ENCODE measurements around the gene TOMM40.
A peak's percentile ranks its signal among the peaks of the same experiment; 100 is the strongest.
"Not testable (repeated sequence)": the region's sequence is repeated elsewhere in the genome, so short reads cannot be mapped to it uniquely, and the experiment has no call there.

Gene TOMM40

GRCh38 chr19:44894946-44895345, 3.9 kb downstream of the TOMM40 start:
- DNase-seq (ENCODE audit: low read depth in 2 of 2, low spot score in 1 of 2), result no peak

GRCh38 chr19:44897835-44898234, 6.8 kb downstream of the TOMM40 start:
- no peak for DNase-seq (ENCODE audit: low read depth in 2 of 2, low spot score in 1 of 2)

- no peak for DNase-seq (ENCODE audit: low read depth in 2 of 2, low spot score in 1 of 2)
Measured at GRCh38 chr19:44900328-44901244, 9.5 kb downstream of the TOMM40 start.

GRCh38 chr19:44903216-44903601, 12.2 kb downstream of the TOMM40 start:
- no peak for DNase-seq (ENCODE audit: low read depth in 2 of 2, low spot score in 1 of 2)

- peak; percentile 46 to 50 for DNase-seq (ENCODE audit: low read depth in 2 of 2, low spot score in 1 of 2)
Measured at GRCh38 chr19:44903602-44904425, 12.8 kb downstream of the TOMM40 start.

- DNase-seq (ENCODE audit: low read depth in 2 of 2, low spot score in 1 of 2), result no peak
Measured at GRCh38 chr19:44904426-44904994, 13.5 kb downstream of the TOMM40 start.

- DNase-seq (ENCODE audit: low read depth in 2 of 2, low spot score in 1 of 2), result no peak
Measured at GRCh38 chr19:44905437-44906160, 14.5 kb downstream of the TOMM40 start, which contains the start of gene APOE. Gene APOE (plus strand): TSS chr19:44905796. CDS start chr19:44906625, 829 bp downstream.

GRCh38 chr19:44907613-44908012, 16.6 kb downstream of the TOMM40 start:
- no peak for DNase-seq (ENCODE audit: low read depth in 2 of 2, low spot score in 1 of 2)

- no peak for DNase-seq (ENCODE audit: low read depth in 2 of 2, low spot score in 1 of 2)
Measured at GRCh38 chr19:44908074-44908835, 17.2 kb downstream of the TOMM40 start.

GRCh38 chr19:44908836-44909261, 17.8 kb downstream of the TOMM40 start:
- no peak for DNase-seq (ENCODE audit: low read depth in 2 of 2, low spot score in 1 of 2)

- DNase-seq (ENCODE audit: low read depth in 2 of 2, low spot score in 1 of 2), result no peak
Measured at GRCh38 chr19:44909775-44910174, 18.7 kb downstream of the TOMM40 start.

- DNase-seq (ENCODE audit: low read depth in 2 of 2, low spot score in 1 of 2), result not testable (repeated sequence)
Measured at GRCh38 chr19:44911896-44912295, 20.8 kb downstream of the TOMM40 start.

GRCh38 chr19:44912854-44913253, 21.8 kb downstream of the TOMM40 start:
- DNase-seq (ENCODE audit: low read depth in 2 of 2, low spot score in 1 of 2), result no peak

- not testable (repeated sequence) for DNase-seq (ENCODE audit: low read depth in 2 of 2, low spot score in 1 of 2)
Measured at GRCh38 chr19:44913512-44914432, 22.7 kb downstream of the TOMM40 start.

GRCh38 chr19:44914433-44915206, 23.6 kb downstream of the TOMM40 start, which contains the start of gene APOC1:
Gene APOC1 (plus strand): TSS chr19:44914608. CDS start chr19:44914892, 284 bp downstream.
- DNase-seq (ENCODE audit: low read depth in 2 of 2, low spot score in 1 of 2), result peak; percentile 46 to 55

- no peak for DNase-seq (ENCODE audit: low read depth in 2 of 2, low spot score in 1 of 2)
Measured at GRCh38 chr19:44924243-44924725, 33.2 kb downstream of the TOMM40 start.

GRCh38 chr19:44925114-44925891, 34.2 kb downstream of the TOMM40 start:
- no peak for DNase-seq (ENCODE audit: low read depth in 2 of 2, low spot score in 1 of 2)
